Peyer's patch (tissue), 4 donors: ENCODE data around the gene LIN7B. TPM values are rescaled to one million over a fixed set of nuclear protein-coding genes. Genes with fewer than 3 reads are reported as not detected.

Experiments used
- DNase-seq, 3 donors: peaks; one replicate each; pipeline ENCODE4 v3.0.0-alpha.2; 2017 to 2019
- H3K27ac ChIP-seq, 4 donors: fragments of 200-600 bp; sonication (generic); one replicate each; pipeline ENCODE4 v1.5.1; 2016 to 2019
- H3K27me3 ChIP-seq, 2 donors: fragments of 200-600 bp; sonication (generic); one replicate each; pipeline ENCODE4 v1.5.1; 2019
- H3K36me3 ChIP-seq, 3 donors: fragments of 200-600 bp; sonication (generic); one replicate each; pipeline ENCODE4 v1.5.1; 2016 to 2019
- H3K4me1 ChIP-seq, 4 donors: fragments of 200-600 bp; sonication (generic); one replicate each; pipeline ENCODE4 v1.5.1; 2016 to 2019
- H3K4me3 ChIP-seq, 4 donors: fragments of 200-600 bp; sonication (generic); 1 replicate in 3 of 4; 2 replicates in 1 of 4; pipeline ENCODE4 v1.5.1; 2016 to 2019; ENCODE audit warnings: mild to moderate bottlenecking in 1 of 4
- H3K9me3 ChIP-seq, 4 donors: fragments of 200-600 bp; sonication (generic); one replicate each; pipeline ENCODE4 v1.5.1; 2016 to 2019; ENCODE audit warnings: mild to moderate bottlenecking in 1 of 4
- CTCF ChIP-seq, 6 experiments: fragments of 450-650 bp in 4 of 6; fragments of 200-600 bp in 2 of 6; sonication (generic) in 1 of 6; IDR thresholded peaks; one replicate each; pipeline ENCODE4 v1.5.1; 2017 to 2019; ENCODE audit warnings: antibody characterized with exemption in 6 of 6, mild to moderate bottlenecking in 3 of 6, moderate library complexity in 1 of 6
- POLR2A ChIP-seq, 2 donors: fragments of 450-650 bp; IDR thresholded peaks; one replicate each; pipeline ENCODE4 v1.5.1; 2017; ENCODE audit warnings: antibody characterized with exemption in 2 of 2, mild to moderate bottlenecking in 2 of 2, moderate library complexity in 2 of 2
- total RNA-seq, 4 donors: library from RNA; depleted of rRNA; stranded (reverse); fragments of >200 nt; gene quantifications; one replicate each; pipeline ENCODE4 v1.1.0, GENCODE V29; 2016

The LIN7B gene
- total RNA-seq, 4 donors from 2014 or later: 13.5 to 29.4 (median 18.0) TPM; not detected in 1

GRCh38 chr19:49098795-49099194, 15.4 kb upstream of the LIN7B start:
- no peaks in the 10 kb centered on the region for H3K9me3 ChIP-seq
- no peaks in the 10 kb centered on the region for H3K4me1 ChIP-seq
- H3K36me3 ChIP-seq: peaks cover 0 to 100% (median 4%) of the 10 kb centered on the region in 3 donors
- no peak for DNase-seq
- TF ChIP-seq CTCF (IDR thresholded peaks at IDR 0.05) (no peak), POLR2A (IDR thresholded peaks at IDR 0.05) (no peak)
- H3K27ac ChIP-seq: no peak overlapping the region
- H3K4me3 ChIP-seq: no peak overlapping the region
- H3K27me3 ChIP-seq: no peaks in the 10 kb centered on the region

- H3K4me3 ChIP-seq: no peak overlapping the region
- no peaks in the 10 kb centered on the region for H3K27me3 ChIP-seq
- DNase-seq: no peak
- no peaks in the 10 kb centered on the region for H3K9me3 ChIP-seq
- H3K36me3 ChIP-seq: peaks cover 0 to 100% (median 4%) of the 10 kb centered on the region in 3 donors
- no peaks in the 10 kb centered on the region for H3K4me1 ChIP-seq
- TF ChIP-seq POLR2A (IDR thresholded peaks at IDR 0.05) (no peak), CTCF (IDR thresholded peaks at IDR 0.05) (no peak)
- no peak overlapping the region for H3K27ac ChIP-seq
Observed at GRCh38 chr19:49101160-49101559, 13.0 kb upstream of the LIN7B start.

- no peak for DNase-seq
- Histone ChIP-seq H3K27me3 (no peaks in the 10 kb centered on the region), H3K9me3 (no peaks in the 10 kb centered on the region), H3K4me1 (no peaks in the 10 kb centered on the region), H3K4me3 (no peak overlapping the region), H3K36me3 (peaks cover 0 to 100% (median 4%) of the 10 kb centered on the region in 3 donors), H3K27ac (no peak overlapping the region)
- no peak for TF ChIP-seq POLR2A (IDR thresholded peaks at IDR 0.05)
- no peak for TF ChIP-seq CTCF (IDR thresholded peaks at IDR 0.05)
Observed at GRCh38 chr19:49102303-49102702, 11.9 kb upstream of the LIN7B start.

GRCh38 chr19:49103331-49104085, 10.7 kb upstream of the LIN7B start:
- no peak overlapping the region for H3K27ac ChIP-seq
- H3K9me3 ChIP-seq: no peaks in the 10 kb centered on the region
- DNase-seq: no peak
- H3K4me3 ChIP-seq: no peak overlapping the region
- H3K27me3 ChIP-seq: no peaks in the 10 kb centered on the region
- TF ChIP-seq POLR2A (IDR thresholded peaks at IDR 0.05) (no peak), CTCF (IDR thresholded peaks at IDR 0.05) (no peak)
- no peaks in the 10 kb centered on the region for H3K4me1 ChIP-seq
- H3K36me3 ChIP-seq: peaks cover 0 to 100% (median 3%) of the 10 kb centered on the region in 3 donors

- Histone ChIP-seq H3K27ac (no peak overlapping the region), H3K4me1 (no peaks in the 10 kb centered on the region), H3K9me3 (no peaks in the 10 kb centered on the region), H3K36me3 (peaks cover 0 to 100% (median 0%) of the 10 kb centered on the region in 3 donors), H3K27me3 (no peaks in the 10 kb centered on the region), H3K4me3 (no peak overlapping the region)
- DNase-seq: no peak
- TF ChIP-seq CTCF (IDR thresholded peaks at IDR 0.05) (no peak), POLR2A (IDR thresholded peaks at IDR 0.05) (no peak)
Observed at GRCh38 chr19:49104229-49104864, 9.8 kb upstream of the LIN7B start.
